Stimulated activated naive CD4-positive, alpha-beta T cell treated with Interleukin-2 at 50 U/mL for 16 hours (primary cell): ENCODE measurements around the gene EXOC1.
"Not testable (repeated sequence)": the region's sequence is repeated elsewhere in the genome, so short reads cannot be mapped to it uniquely, and the experiment has no call there.

Source experiments
- DNase-seq: peaks from one replicate; lab custom pipeline; 2025; lab: John Stamatoyannopoulos, UW

The EXOC1 gene

GRCh38 chr4:55906323-55906722 is 52.9 kb downstream of the EXOC1 start:
- DNase-seq = no peak

- DNase-seq = no peak
Measured at GRCh38 chr4:55906989-55907388, 53.5 kb downstream of the EXOC1 start.

- no peak for DNase-seq
Measured at GRCh38 chr4:55907469-55907868, 54.0 kb downstream of the EXOC1 start.

GRCh38 chr4:55910140-55910539 is 56.7 kb downstream of the EXOC1 start:
- no peak for DNase-seq

- no peak for DNase-seq
Measured at GRCh38 chr4:55912249-55912648, 58.8 kb downstream of the EXOC1 start.

GRCh38 chr4:55920571-55920970 is 67.1 kb downstream of the EXOC1 start:
- DNase-seq = no peak

GRCh38 chr4:55921093-55921492 is 67.6 kb downstream of the EXOC1 start:
- DNase-seq = no peak

GRCh38 chr4:55925241-55925640 is 71.8 kb downstream of the EXOC1 start:
- no peak for DNase-seq

- no peak for DNase-seq
Measured at GRCh38 chr4:55926610-55927009, 73.2 kb downstream of the EXOC1 start.

- DNase-seq = no peak
Measured at GRCh38 chr4:55927803-55928437, 74.5 kb downstream of the EXOC1 start.

- DNase-seq = no peak
Measured at GRCh38 chr4:55928846-55929245, 75.4 kb downstream of the EXOC1 start.

- DNase-seq = no peak
Measured at GRCh38 chr4:55931043-55931442, 77.6 kb downstream of the EXOC1 start.

GRCh38 chr4:55931833-55932232 is 78.4 kb downstream of the EXOC1 start:
- DNase-seq = no peak

GRCh38 chr4:55932511-55932910 is 79.1 kb downstream of the EXOC1 start:
- no peak for DNase-seq

- no peak for DNase-seq
Measured at GRCh38 chr4:55933611-55934010, 80.2 kb downstream of the EXOC1 start.

- DNase-seq = not testable (repeated sequence)
Measured at GRCh38 chr4:55935907-55936306, 82.5 kb downstream of the EXOC1 start.

GRCh38 chr4:55938481-55938880 is 85.0 kb downstream of the EXOC1 start:
- no peak for DNase-seq

GRCh38 chr4:55939421-55939820 is 86.0 kb downstream of the EXOC1 start:
- DNase-seq = no peak

GRCh38 chr4:55941881-55942396 is 88.5 kb downstream of the EXOC1 start:
- DNase-seq = no peak

- DNase-seq = no peak
Measured at GRCh38 chr4:55947254-55947882, 93.9 kb downstream of the EXOC1 start.

- peak; percentile 23 for DNase-seq
Measured at GRCh38 chr4:55947912-55948725, 94.7 kb downstream of the EXOC1 start.

GRCh38 chr4:55948726-55949481 is 95.5 kb downstream of the EXOC1 start, which contains the start of gene CEP135:
CEP135 (plus strand) TSS chr4:55948945; CDS start chr4:55952131, 3,186 bp downstream.
- DNase-seq = peak; percentile 92
